Muscle layer of duodenum (tissue), 2 donors: Measurements from ENCODE around the gene ABCB1.

Experiments
- H3K27ac ChIP-seq: one replicate; pipeline ENCODE4 v1.7.0; 2013; ENCODE audit warnings: mild to moderate bottlenecking, low read length
- H3K27me3 ChIP-seq: one replicate; pipeline ENCODE4 v1.7.0; 2013; ENCODE audit warnings: low read depth, mild to moderate bottlenecking, control low read depth, low read length
- H3K36me3 ChIP-seq, 2 donors: one replicate each; pipeline ENCODE4 v1.7.0; 2013; ENCODE audit warnings: low read length in 2 of 2, control low read depth in 1 of 2, mild to moderate bottlenecking in 1 of 2; ENCODE audit not compliant: insufficient read depth in 2 of 2, control insufficient read depth in 1 of 2
- H3K4me1 ChIP-seq, 2 donors: one replicate each; pipeline ENCODE4 v1.7.0; 2013; ENCODE audit warnings: low read length in 2 of 2, mild to moderate bottlenecking in 2 of 2, control low read depth in 1 of 2, moderate library complexity in 1 of 2; ENCODE audit not compliant: insufficient read depth in 2 of 2, control insufficient read depth in 1 of 2
- H3K4me3 ChIP-seq, 2 donors: one replicate each; pipeline ENCODE4 v1.7.0; 2013; ENCODE audit warnings: low read length in 2 of 2, low read depth in 1 of 2, mild to moderate bottlenecking in 1 of 2
- H3K9me3 ChIP-seq, 2 donors: one replicate each; pipeline ENCODE4 v1.7.0; 2013; ENCODE audit warnings: low read length in 2 of 2, control low read depth in 1 of 2, mild to moderate bottlenecking in 1 of 2; ENCODE audit not compliant: control insufficient read depth in 1 of 2
- donor health status: healthy.

The ABCB1 gene

DNA sequence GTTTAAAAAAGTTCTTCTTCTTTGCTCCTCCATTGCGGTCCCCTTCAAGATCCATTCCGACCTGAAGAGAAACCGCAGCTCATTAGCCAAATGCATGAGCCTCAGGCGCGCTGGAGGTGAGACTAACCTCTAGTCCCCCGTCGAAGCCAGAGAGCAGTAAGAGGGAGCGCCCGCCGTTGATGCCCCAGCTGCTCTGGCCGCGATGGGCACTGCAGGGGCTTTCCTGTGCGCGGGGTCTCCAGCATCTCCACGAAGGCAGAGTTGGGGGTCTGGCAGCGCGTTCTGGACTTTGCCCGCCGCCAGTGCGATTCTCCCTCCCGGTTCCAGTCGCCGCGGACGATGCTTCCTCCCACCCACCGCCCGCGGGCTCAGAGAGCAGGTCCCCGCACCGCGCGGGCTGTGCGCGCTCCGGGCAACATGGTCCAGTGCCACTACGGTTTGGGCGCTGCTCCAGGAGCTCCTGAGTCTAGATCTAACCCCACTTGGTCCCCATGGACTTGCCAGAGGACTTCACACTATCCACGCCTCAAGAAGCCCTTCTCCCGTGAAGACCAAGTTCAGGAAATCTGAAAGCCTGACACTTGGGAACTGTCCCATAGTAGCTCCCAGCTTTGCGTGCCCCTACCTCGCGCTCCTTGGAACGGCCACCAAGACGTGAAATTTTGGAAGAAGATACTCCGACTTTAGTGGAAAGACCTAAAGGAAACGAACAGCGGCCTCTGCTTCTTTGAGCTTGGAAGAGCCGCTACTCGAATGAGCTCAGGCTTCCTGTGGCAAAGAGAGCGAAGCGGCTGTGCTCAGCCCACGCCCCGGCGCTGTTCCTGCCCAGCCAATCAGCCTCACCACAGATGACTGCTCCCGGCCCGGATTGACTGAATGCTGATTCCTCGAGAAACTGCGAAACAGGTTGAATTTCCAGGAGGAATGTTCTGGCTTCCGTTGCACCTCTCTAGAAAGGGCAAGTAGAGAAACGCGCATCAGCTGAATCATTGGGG lies at the start of gene ABCB1:
TSS of gene ABCB1 (minus strand) at position 755 of the 995 bp plus-strand sequence. CDS start at position 55, 700 bp downstream.
- H3K9me3 ChIP-seq = no peaks in the 10 kb centered on the region
- H3K4me1 ChIP-seq = peaks cover 0 to 13% of the 10 kb centered on the region in 2 donors
- peak within 1 kb of the TSS; percentile 74 to 84 for H3K4me3 ChIP-seq
- H3K27me3 ChIP-seq = no peaks in the 10 kb centered on the region
- no peaks in the 10 kb centered on the region for H3K36me3 ChIP-seq
- H3K27ac ChIP-seq = peak within 1 kb of the TSS; percentile 76

DNA sequence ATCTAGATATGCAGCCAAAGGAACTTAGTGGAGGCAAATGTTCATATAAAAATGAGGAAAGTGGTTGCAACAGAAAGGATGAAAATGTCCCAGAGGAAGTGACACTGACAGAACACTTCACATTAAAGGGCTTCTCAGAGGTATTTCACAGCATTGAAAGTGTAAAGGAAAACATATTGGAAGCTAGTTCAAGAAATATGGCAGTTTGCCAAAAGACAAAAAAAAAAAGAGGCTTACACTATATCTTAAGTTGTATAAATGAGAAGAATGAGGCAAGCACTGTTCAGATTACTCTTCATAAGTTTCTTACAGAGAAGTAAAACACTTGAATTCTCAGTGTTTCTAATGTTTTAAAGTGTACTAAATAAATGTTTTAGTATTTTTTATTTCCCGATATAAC lies 47.6 kb upstream of the ABCB1 start:
- no peaks in the 10 kb centered on the region for H3K36me3 ChIP-seq
- no peaks in the 10 kb centered on the region for H3K9me3 ChIP-seq
- no peaks in the 10 kb centered on the region for H3K27me3 ChIP-seq
- no peaks in the 10 kb centered on the region for H3K4me1 ChIP-seq
- no peak overlapping the region for H3K4me3 ChIP-seq
- H3K27ac ChIP-seq = no peak overlapping the region

DNA sequence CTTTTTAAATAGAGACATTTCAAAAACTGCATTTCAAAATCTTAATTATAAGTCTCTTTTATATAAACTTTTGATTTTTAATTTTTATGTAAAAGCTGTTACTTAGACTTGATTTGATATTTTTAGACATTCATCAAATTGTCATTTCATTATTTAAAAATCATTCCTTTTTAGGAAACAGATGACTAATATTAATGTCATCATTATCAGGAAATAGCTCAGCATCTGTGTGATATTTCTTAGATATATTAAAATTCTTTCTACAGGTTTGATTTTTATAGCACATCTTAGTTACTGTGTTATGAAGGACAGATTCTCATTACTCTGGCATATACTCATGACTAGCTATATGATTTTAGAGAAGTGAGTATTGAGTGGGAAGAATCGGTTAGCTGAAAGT lies 44.8 kb upstream of the ABCB1 start:
- Histone ChIP-seq H3K27ac (no peak overlapping the region), H3K36me3 (no peaks in the 10 kb centered on the region), H3K27me3 (no peaks in the 10 kb centered on the region), H3K9me3 (no peaks in the 10 kb centered on the region), H3K4me1 (no peaks in the 10 kb centered on the region), H3K4me3 (no peak overlapping the region)

DNA sequence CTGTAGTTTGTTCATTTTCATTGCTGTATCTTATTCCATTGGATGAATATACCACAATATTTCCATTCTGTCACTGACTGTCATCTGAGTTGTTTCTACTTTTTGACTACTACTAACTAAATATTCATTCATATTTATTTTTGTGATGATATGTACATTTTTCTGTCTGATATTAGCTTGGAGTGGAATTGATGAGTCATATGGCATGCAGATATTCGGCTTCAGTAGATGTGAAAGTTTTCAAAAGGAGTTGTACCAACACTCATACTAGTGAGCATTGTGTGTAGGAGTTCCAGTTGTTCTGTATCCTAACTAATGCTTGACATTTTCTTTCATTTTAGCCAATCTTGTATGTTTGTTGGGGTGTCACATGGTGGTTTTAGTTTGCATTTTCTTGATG lies 35.2 kb upstream of the ABCB1 start:
- Histone ChIP-seq H3K36me3 (no peaks in the 10 kb centered on the region), H3K27me3 (no peaks in the 10 kb centered on the region), H3K9me3 (no peaks in the 10 kb centered on the region)

DNA sequence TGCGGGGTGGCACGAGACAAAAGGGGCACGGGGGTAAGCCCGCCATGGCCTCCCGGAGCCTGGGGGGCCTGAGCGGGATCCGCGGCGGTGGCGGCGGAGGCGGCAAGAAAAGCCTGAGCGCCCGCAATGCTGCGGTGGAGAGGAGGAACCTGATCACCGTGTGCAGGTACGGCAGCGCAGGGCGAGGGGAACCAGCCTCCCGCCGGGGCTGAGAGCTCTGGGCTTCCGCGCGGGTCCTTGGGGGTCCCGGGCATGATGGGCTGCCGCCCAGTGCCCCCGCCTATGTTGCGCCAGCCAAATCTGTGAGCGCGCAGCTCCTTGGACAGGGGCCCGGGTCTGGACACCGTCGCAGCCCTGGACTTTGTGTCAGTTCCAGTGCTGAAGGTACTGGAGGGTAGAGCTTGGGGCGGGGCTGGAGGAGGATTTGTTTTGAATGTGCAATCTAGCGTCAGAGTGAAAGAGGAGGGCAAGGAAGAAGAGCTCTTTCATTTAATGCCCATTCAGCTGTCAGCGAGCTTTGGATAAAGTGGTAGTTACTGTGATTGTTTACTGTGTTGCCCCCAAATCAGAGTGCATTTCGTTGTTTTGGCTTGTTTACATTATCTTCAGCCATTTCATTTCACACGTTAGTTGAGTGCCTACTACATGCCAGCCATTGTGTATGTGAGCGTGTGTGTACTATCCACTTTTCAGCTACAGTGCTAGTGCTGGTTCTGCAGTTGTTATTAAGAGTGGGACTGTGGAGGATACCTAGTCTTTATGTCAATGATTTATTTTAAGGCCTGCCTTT lies 28.3 kb upstream of the ABCB1 start:
- no peak overlapping the region for H3K27ac ChIP-seq
- H3K36me3 ChIP-seq = no peaks in the 10 kb centered on the region
- no peaks in the 10 kb centered on the region for H3K9me3 ChIP-seq
- H3K4me3 ChIP-seq = peak overlapping the region; percentile 66 to 91
- peaks cover 0 to 4% of the 10 kb centered on the region in 2 donors for H3K4me1 ChIP-seq
- H3K27me3 ChIP-seq = peaks cover 6% of the 10 kb centered on the region

More for the DNA sequence above, 35.2 kb upstream of the ABCB1 start:
- H3K4me1 ChIP-seq = no peaks in the 10 kb centered on the region
- no peak overlapping the region for H3K4me3 ChIP-seq
- no peak overlapping the region for H3K27ac ChIP-seq

DNA sequence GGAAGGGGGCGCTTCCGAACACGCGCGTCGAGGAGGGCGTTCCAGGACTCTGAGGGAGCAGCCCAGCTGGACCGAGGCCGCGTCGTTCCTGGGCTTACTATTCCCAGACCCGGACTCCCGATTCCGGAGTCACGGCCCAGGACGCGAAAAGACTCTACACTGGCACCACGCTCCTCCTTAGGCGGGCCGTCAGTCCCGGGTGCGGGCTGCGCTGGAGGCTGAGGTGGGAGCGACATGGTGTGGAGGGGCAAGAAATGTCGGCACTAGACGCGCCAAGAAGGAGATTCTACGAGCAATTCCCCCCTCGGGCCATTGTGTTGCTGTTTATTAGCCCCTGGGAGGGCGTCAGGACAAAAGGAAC lies 26.9 kb upstream of the ABCB1 start:
- H3K4me3 ChIP-seq = peak overlapping the region; percentile 66 to 91
- no peaks in the 10 kb centered on the region for H3K36me3 ChIP-seq
- H3K27me3 ChIP-seq = peaks cover 6% of the 10 kb centered on the region
- H3K9me3 ChIP-seq = no peaks in the 10 kb centered on the region
- H3K4me1 ChIP-seq = peaks cover 0 to 4% of the 10 kb centered on the region in 2 donors
- H3K27ac ChIP-seq = no peak overlapping the region

DNA sequence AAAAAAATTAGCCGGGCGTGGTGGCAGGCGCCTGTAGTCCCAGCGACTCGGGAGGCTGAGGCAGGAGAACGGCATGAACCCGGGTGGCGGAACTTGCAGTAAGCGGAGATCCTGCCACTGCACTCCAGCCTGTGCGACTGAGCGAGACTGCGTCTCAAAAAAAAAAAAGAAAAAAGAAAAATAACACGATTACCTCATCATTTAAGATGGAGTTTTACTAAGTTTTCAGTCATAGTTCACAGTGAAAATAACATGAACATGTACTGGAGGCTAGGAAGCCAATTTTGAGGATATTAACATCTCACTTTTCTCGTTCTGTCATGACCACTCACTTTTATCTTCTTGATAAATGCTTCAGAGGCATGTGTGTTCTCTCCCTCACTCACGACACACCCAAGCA lies 24.4 kb upstream of the ABCB1 start:
- Histone ChIP-seq H3K9me3 (no peaks in the 10 kb centered on the region), H3K27ac (no peak overlapping the region), H3K36me3 (no peaks in the 10 kb centered on the region), H3K27me3 (peaks cover 6% of the 10 kb centered on the region), H3K4me3 (no peak overlapping the region), H3K4me1 (peaks cover 0 to 4% of the 10 kb centered on the region in 2 donors)

DNA sequence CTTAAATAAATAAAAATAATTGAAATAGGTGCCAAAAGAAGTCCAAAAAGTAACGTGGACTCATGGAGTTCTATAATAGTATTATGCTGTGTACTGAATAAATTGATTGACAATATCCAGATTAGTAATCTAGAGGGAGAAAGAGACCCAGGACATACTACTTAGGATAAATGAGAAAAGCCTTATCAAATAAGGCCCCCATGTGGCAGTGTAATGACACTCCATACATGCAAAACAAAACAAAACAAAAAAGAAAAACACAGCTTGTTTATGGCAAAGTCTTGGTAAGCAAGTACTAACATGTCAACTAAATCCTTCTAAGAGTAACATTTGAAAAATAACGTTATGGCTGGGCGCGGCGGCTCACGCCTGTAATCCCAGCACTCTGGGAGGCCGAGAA lies 23.9 kb upstream of the ABCB1 start:
- no peak overlapping the region for H3K4me3 ChIP-seq
- no peak overlapping the region for H3K27ac ChIP-seq
- H3K9me3 ChIP-seq = no peaks in the 10 kb centered on the region
- peaks cover 0 to 4% of the 10 kb centered on the region in 2 donors for H3K4me1 ChIP-seq
- peaks cover 6% of the 10 kb centered on the region for H3K27me3 ChIP-seq
- no peaks in the 10 kb centered on the region for H3K36me3 ChIP-seq

DNA sequence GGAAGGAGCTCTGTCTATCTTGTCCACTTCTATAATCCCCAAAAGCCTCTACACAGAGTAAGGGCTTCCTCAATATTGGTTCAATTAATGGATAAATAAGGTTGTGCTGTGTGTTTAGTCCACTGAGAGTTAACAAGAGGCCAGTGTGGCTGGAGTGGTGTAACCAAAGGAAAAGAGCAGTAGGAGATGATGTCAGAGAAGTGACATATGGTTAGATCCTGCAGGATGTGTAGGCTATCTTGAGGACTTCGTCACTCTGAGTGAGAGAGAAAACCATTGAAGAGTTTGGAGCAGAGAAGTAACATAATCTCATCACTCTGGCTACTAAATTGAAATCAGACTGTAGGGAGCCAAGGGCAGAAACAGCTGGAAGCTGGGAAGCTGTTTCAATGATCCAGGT lies 14.5 kb upstream of the ABCB1 start:
- H3K36me3 ChIP-seq = no peaks in the 10 kb centered on the region
- no peaks in the 10 kb centered on the region for H3K9me3 ChIP-seq
- no peak overlapping the region for H3K4me3 ChIP-seq
- no peaks in the 10 kb centered on the region for H3K27me3 ChIP-seq
- H3K27ac ChIP-seq = no peak overlapping the region
- H3K4me1 ChIP-seq = no peaks in the 10 kb centered on the region

DNA sequence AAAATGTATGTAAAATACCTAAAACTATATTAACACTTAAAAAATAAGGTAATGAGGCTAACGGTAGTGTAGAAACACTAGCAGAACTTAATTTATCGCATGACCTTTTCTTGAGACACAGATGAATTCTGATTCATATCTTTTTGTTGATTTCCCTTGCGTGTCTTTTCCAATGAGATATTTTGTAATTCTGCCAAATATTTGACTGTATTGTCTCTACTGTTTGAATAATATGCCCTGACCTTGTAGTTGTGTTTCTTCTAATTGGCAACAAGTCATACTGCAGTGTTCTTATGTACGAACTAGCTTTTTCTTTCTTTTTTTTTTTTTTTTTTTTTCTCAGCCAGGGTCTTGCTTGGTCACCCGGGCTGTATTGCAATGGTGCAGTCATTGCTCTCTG lies 9.2 kb upstream of the ABCB1 start:
- Histone ChIP-seq H3K27ac (no peak overlapping the region), H3K36me3 (no peaks in the 10 kb centered on the region), H3K27me3 (no peaks in the 10 kb centered on the region), H3K9me3 (no peaks in the 10 kb centered on the region), H3K4me3 (no peak overlapping the region), H3K4me1 (no peaks in the 10 kb centered on the region)

DNA sequence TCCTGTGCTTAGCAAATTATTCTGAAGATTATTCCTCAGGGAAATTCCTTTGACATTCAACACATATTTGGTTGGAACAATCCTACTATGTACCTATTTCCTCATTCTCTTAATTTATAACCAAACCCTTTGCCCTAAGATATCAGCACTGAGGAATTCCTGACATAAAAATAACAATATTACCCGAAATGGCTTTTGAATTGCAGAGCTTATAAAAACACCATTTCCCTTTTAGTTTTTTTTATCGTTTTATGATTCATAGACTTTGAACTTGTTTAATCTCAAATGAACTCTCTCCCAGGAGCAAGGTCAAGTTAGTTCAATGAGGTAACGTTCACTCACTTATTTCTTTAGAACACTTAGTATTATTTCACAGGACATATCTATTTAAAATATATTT lies 7.7 kb upstream of the ABCB1 start:
- no peaks in the 10 kb centered on the region for H3K4me1 ChIP-seq
- no peak overlapping the region for H3K4me3 ChIP-seq
- H3K27ac ChIP-seq = no peak overlapping the region
- no peaks in the 10 kb centered on the region for H3K9me3 ChIP-seq
- H3K27me3 ChIP-seq = no peaks in the 10 kb centered on the region
- no peaks in the 10 kb centered on the region for H3K36me3 ChIP-seq
